IgD-negative memory B cell (primary cell): Measurements from ENCODE around the gene TRAPPC4. TPM values are rescaled to one million over a fixed set of nuclear protein-coding genes. Genes with fewer than 3 reads are reported as not detected.
A peak's percentile ranks its signal among the peaks of the same experiment; 100 is the strongest.
"Not testable (repeated sequence)": the region's sequence is repeated elsewhere in the genome, so short reads cannot be mapped to it uniquely, and the experiment has no call there.

ENCODE experiments used
- H3K27ac Mint-ChIP-seq, 3 donors: one replicate each; pipeline ENCODE4 v1.8.0; 2020 to 2022; ENCODE audit warnings: mild to moderate bottlenecking in 3 of 3, mixed read lengths in 3 of 3, moderate library complexity in 1 of 3
- H3K27me3 Mint-ChIP-seq: one replicate; pipeline ENCODE4 v1.8.0; 2021; ENCODE audit warnings: mixed read lengths
- H3K36me3 Mint-ChIP-seq: one replicate; pipeline ENCODE4 v1.8.0; 2020; ENCODE audit warnings: mild to moderate bottlenecking, mixed read lengths
- H3K4me1 Mint-ChIP-seq, 3 donors: one replicate each; pipeline ENCODE4 v1.8.0; 2020 to 2022; ENCODE audit warnings: mixed read lengths in 3 of 3, mild to moderate bottlenecking in 1 of 3
- H3K4me3 Mint-ChIP-seq, 4 donors: one replicate each; pipeline ENCODE4 v1.8.0; 2020 to 2022; ENCODE audit warnings: mild to moderate bottlenecking in 4 of 4, mixed read lengths in 4 of 4, moderate library complexity in 3 of 4
- H3K9me3 Mint-ChIP-seq, 3 donors: one replicate each; pipeline ENCODE4 v1.8.0; 2020 to 2021; ENCODE audit warnings: mixed read lengths in 3 of 3, mild to moderate bottlenecking in 1 of 3
- polyA plus RNA-seq: library from polyadenylated mRNA; unstranded; fragments of 300-500 nt; fragmentation: Illumina TruSeq; gene quantifications from one replicate; pipeline ENCODE4 v1.2.3, GENCODE V29; 2021

The TRAPPC4 gene
- 81.5 TPM for polyA plus RNA-seq

- H3K27ac Mint-ChIP-seq = peak within 1 kb of the TSS; percentile 99 to 100 (median 99)
- no peaks in the 10 kb centered on the region for H3K9me3 Mint-ChIP-seq
- peak within 1 kb of the TSS; percentile 98 to 100 (median 100) for H3K4me3 Mint-ChIP-seq
- peaks cover 12% of the 10 kb centered on the region for H3K36me3 Mint-ChIP-seq
- H3K4me1 Mint-ChIP-seq = peaks cover 28 to 32% (median 31%) of the 10 kb centered on the region in 3 donors
- H3K27me3 Mint-ChIP-seq = no peaks in the 10 kb centered on the region
Observed at GRCh38 chr11:119018074-119018938, at the start of gene TRAPPC4, which contains the start of gene RPS25. TSS of gene TRAPPC4 (plus strand) at chr11:119018766. CDS start at chr11:119018796, 30 bp downstream. TSS of gene RPS25 (minus strand) at chr11:119018343. CDS start at chr11:119018284, 59 bp downstream.

- H3K9me3 Mint-ChIP-seq, H3K36me3 Mint-ChIP-seq, H3K4me3 Mint-ChIP-seq, H3K27me3 Mint-ChIP-seq, H3K4me1 Mint-ChIP-seq: not testable (repeated sequence)
- H3K27ac Mint-ChIP-seq = peak overlapping the region in 1 of 3 donors; percentile 53
Observed at GRCh38 chr11:118969508-118969907, 49.1 kb upstream of the TRAPPC4 start.

GRCh38 chr11:118971646-118972045 is 46.9 kb upstream of the TRAPPC4 start, which contains the start of gene FOXR1:
TSS of gene FOXR1 (plus strand) at chr11:118971761. CDS start at chr11:118971932, 171 bp downstream.
- Mint-ChIP-seq H3K4me3 (no peak within 1 kb of the TSS), H3K36me3 (no peaks in the 10 kb centered on the region), H3K9me3 (peaks cover 0 to 2% (median 0%) of the 10 kb centered on the region in 3 donors), H3K27ac (no peak within 1 kb of the TSS), H3K27me3 (peaks cover 12% of the 10 kb centered on the region), H3K4me1 (no peaks in the 10 kb centered on the region)

- Mint-ChIP-seq H3K4me1 (no peaks in the 10 kb centered on the region), H3K4me3 (no peak overlapping the region), H3K36me3 (no peaks in the 10 kb centered on the region), H3K9me3 (peaks cover 0 to 2% (median 0%) of the 10 kb centered on the region in 3 donors), H3K27me3 (peaks cover 20% of the 10 kb centered on the region), H3K27ac (no peak overlapping the region)
Observed at GRCh38 chr11:118973985-118974384, 44.6 kb upstream of the TRAPPC4 start.

GRCh38 chr11:118975771-118976709 is 42.5 kb upstream of the TRAPPC4 start:
- Mint-ChIP-seq H3K27ac (no peak overlapping the region), H3K36me3 (no peaks in the 10 kb centered on the region), H3K9me3 (peaks cover 0 to 2% (median 0%) of the 10 kb centered on the region in 3 donors), H3K4me1 (peaks cover 0 to 2% (median 0%) of the 10 kb centered on the region in 3 donors), H3K27me3 (peaks cover 21% of the 10 kb centered on the region), H3K4me3 (no peak overlapping the region)

GRCh38 chr11:118979434-118979833 is 39.1 kb upstream of the TRAPPC4 start:
- Mint-ChIP-seq H3K9me3 (no peaks in the 10 kb centered on the region), H3K4me3 (peak overlapping the region in 1 of 4 donors; percentile 68), H3K27ac (no peak overlapping the region), H3K36me3 (no peaks in the 10 kb centered on the region), H3K27me3 (peaks cover 16% of the 10 kb centered on the region), H3K4me1 (peaks cover 0 to 2% (median 0%) of the 10 kb centered on the region in 3 donors)

GRCh38 chr11:118980191-118980881 is 38.2 kb upstream of the TRAPPC4 start:
- Mint-ChIP-seq H3K4me3 (no peak overlapping the region), H3K36me3 (no peaks in the 10 kb centered on the region), H3K4me1 (peaks cover 0 to 2% (median 0%) of the 10 kb centered on the region in 3 donors), H3K27ac (no peak overlapping the region), H3K9me3 (no peaks in the 10 kb centered on the region), H3K27me3 (peaks cover 11% of the 10 kb centered on the region)

- not testable (repeated sequence) for H3K27ac Mint-ChIP-seq, H3K4me1 Mint-ChIP-seq, H3K4me3 Mint-ChIP-seq, H3K36me3 Mint-ChIP-seq, H3K27me3 Mint-ChIP-seq, H3K9me3 Mint-ChIP-seq
Observed at GRCh38 chr11:118984337-118984736, 34.2 kb upstream of the TRAPPC4 start.

GRCh38 chr11:118984825-118985224 is 33.7 kb upstream of the TRAPPC4 start:
- Mint-ChIP-seq H3K27ac (no peak overlapping the region), H3K36me3 (no peaks in the 10 kb centered on the region), H3K4me1 (no peaks in the 10 kb centered on the region), H3K9me3 (no peaks in the 10 kb centered on the region), H3K27me3 (peaks cover 3% of the 10 kb centered on the region), H3K4me3 (no peak overlapping the region)

- Mint-ChIP-seq H3K27ac (no peak overlapping the region), H3K36me3 (no peaks in the 10 kb centered on the region), H3K27me3 (no peaks in the 10 kb centered on the region), H3K4me3 (no peak overlapping the region), H3K4me1 (no peaks in the 10 kb centered on the region), H3K9me3 (no peaks in the 10 kb centered on the region)
Observed at GRCh38 chr11:118988280-118988679, 30.3 kb upstream of the TRAPPC4 start.

- not testable (repeated sequence) for H3K36me3 Mint-ChIP-seq, H3K27me3 Mint-ChIP-seq, H3K27ac Mint-ChIP-seq, H3K4me3 Mint-ChIP-seq, H3K9me3 Mint-ChIP-seq, H3K4me1 Mint-ChIP-seq
Observed at GRCh38 chr11:118991486-118992038, 27.0 kb upstream of the TRAPPC4 start.

- H3K9me3 Mint-ChIP-seq = no peaks in the 10 kb centered on the region
- no peaks in the 10 kb centered on the region for H3K27me3 Mint-ChIP-seq
Observed at GRCh38 chr11:118996926-118997626, 21.5 kb upstream of the TRAPPC4 start.

GRCh38 chr11:118997627-118998387 is 20.8 kb upstream of the TRAPPC4 start, which contains the start of gene CENATAC:
TSS of gene CENATAC (plus strand) at chr11:118998138. CDS start at chr11:118998198, 60 bp downstream.
- Mint-ChIP-seq H3K27ac (peak within 1 kb of the TSS; percentile 87 to 94 (median 93)), H3K4me3 (peak within 1 kb of the TSS; percentile 95 to 98 (median 96)), H3K36me3 (peaks cover 3% of the 10 kb centered on the region), H3K27me3 (no peaks in the 10 kb centered on the region), H3K4me1 (peaks cover 21 to 30% (median 23%) of the 10 kb centered on the region in 3 donors), H3K9me3 (no peaks in the 10 kb centered on the region)

More at GRCh38 chr11:118996926-118997626, 21.5 kb upstream of the TRAPPC4 start:
- peaks cover 3% of the 10 kb centered on the region for H3K36me3 Mint-ChIP-seq
- H3K4me1 Mint-ChIP-seq = peaks cover 21 to 30% (median 23%) of the 10 kb centered on the region in 3 donors
- H3K4me3 Mint-ChIP-seq = peak overlapping the region; percentile 95 to 98 (median 96)
- peak overlapping the region; percentile 87 to 94 (median 93) for H3K27ac Mint-ChIP-seq
